Tibial artery (tissue), 4 donors: ENCODE measurements around the gene FCRL6.

Experiments
- DNase-seq, 2 donors: peaks; one replicate each; pipeline ENCODE4 v3.0.0-alpha.2; 2019
- H3K27ac ChIP-seq, 2 donors: fragments of 200-600 bp; sonication (generic) in 1 of 2; 1 replicate in 1 of 2; 2 replicates in 1 of 2; pipeline ENCODE4 v1.5.1; 2018 to 2019; ENCODE audit warnings: mild to moderate bottlenecking in 1 of 2
- H3K27me3 ChIP-seq, 2 donors: fragments of 200-600 bp; sonication (generic) in 1 of 2; one replicate each; pipeline versions ENCODE4 v1.5.1 to v1.6.0; 2016 to 2019
- H3K36me3 ChIP-seq, 3 donors: fragments of 200-600 bp; sonication (generic) in 2 of 3; one replicate each; pipeline ENCODE4 v1.5.1; 2016 to 2019; ENCODE audit warnings: mild to moderate bottlenecking in 2 of 3
- H3K4me1 ChIP-seq, 4 donors: fragments of 200-600 bp; sonication (generic) in 2 of 4; 1 replicate in 3 of 4; 2 replicates in 1 of 4; pipeline ENCODE4 v1.5.1; 2016 to 2019
- H3K4me3 ChIP-seq, 2 donors: fragments of 200-600 bp; sonication (generic) in 1 of 2; 1 replicate in 1 of 2; 2 replicates in 1 of 2; pipeline ENCODE4 v1.5.1; 2018 to 2019; ENCODE audit warnings: mild to moderate bottlenecking in 2 of 2
- H3K9me3 ChIP-seq, 3 donors: fragments of 200-600 bp; sonication (generic) in 1 of 3; one replicate each; pipeline ENCODE4 v1.5.1; 2016 to 2019
- intact Hi-C: fragments of 100-400 bp; cut with DNase I; formaldehyde crosslinking; loops from one replicate; pipeline ENCODE4 v1.15.0; 2023; ENCODE audit warnings: low total_unique reads
- TF ChIP-seq, protein P1 (sequence below), 2 experiments: fragments of 200-600 bp in 1 of 2; fragments of 450-650 bp in 1 of 2; IDR thresholded peaks; one replicate each; pipeline ENCODE4 v1.5.1; 2017 to 2019; ENCODE audit warnings: antibody characterized with exemption in 2 of 2, mild to moderate bottlenecking in 1 of 2, moderate library complexity in 1 of 2

Gene FCRL6

GRCh38 chr1:159771127-159771895 is 30.8 kb upstream of the FCRL6 start:
- intact Hi-C loops, result no loop called here
- Histone ChIP-seq H3K36me3 (no peaks in the 10 kb centered on the region), H3K4me3 (no peak overlapping the region), H3K27ac (no peak overlapping the region), H3K27me3 (peaks cover 0 to 5% of the 10 kb centered on the region in 2 donors), H3K4me1 (no peaks in the 10 kb centered on the region), H3K9me3 (peaks cover 0 to 4% (median 0%) of the 10 kb centered on the region in 3 donors)
- TF ChIP-seq, protein P1, sequence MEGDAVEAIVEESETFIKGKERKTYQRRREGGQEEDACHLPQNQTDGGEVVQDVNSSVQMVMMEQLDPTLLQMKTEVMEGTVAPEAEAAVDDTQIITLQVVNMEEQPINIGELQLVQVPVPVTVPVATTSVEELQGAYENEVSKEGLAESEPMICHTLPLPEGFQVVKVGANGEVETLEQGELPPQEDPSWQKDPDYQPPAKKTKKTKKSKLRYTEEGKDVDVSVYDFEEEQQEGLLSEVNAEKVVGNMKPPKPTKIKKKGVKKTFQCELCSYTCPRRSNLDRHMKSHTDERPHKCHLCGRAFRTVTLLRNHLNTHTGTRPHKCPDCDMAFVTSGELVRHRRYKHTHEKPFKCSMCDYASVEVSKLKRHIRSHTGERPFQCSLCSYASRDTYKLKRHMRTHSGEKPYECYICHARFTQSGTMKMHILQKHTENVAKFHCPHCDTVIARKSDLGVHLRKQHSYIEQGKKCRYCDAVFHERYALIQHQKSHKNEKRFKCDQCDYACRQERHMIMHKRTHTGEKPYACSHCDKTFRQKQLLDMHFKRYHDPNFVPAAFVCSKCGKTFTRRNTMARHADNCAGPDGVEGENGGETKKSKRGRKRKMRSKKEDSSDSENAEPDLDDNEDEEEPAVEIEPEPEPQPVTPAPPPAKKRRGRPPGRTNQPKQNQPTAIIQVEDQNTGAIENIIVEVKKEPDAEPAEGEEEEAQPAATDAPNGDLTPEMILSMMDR (IDR thresholded peaks at IDR 0.05), result no peak
- DNase-seq, result no peak

GRCh38 chr1:159774465-159774864 is 27.7 kb upstream of the FCRL6 start:
- DNase-seq, result no peak
- no peaks in the 10 kb centered on the region for H3K36me3 ChIP-seq
- TF ChIP-seq, protein P1 (IDR thresholded peaks at IDR 0.05), result no peak
- peaks cover 0 to 2% (median 0%) of the 10 kb centered on the region in 4 donors for H3K4me1 ChIP-seq
- H3K27me3 ChIP-seq, result peaks cover 0 to 5% of the 10 kb centered on the region in 2 donors
- intact Hi-C loops, result no loop called here
- H3K27ac ChIP-seq, result no peak overlapping the region
- no peak overlapping the region for H3K4me3 ChIP-seq
- H3K9me3 ChIP-seq, result no peaks in the 10 kb centered on the region

DNA sequence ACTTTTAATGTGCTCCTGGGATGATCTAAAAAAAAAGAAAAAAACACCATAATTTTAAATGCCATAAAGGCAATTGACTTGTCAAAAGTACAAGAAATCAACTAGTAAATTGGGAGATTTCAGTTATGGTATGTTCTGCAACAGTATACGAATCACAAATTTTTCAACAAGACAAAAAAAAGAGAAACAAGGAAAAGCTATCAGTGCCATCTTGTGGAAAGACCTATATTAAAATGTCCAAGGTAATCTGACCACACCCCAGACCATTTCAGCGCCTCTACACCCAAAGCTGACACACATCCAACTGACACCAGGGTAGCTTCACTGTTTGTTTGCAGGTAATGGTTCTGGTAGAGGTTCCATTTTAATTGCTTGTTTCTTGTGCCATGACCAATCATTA is 26.4 kb upstream of the FCRL6 start:
- DNase-seq, result no peak
- intact Hi-C loops, result no loop called here
- no peaks in the 10 kb centered on the region for H3K36me3 ChIP-seq
- no peak overlapping the region for H3K4me3 ChIP-seq
- peaks cover 0 to 5% of the 10 kb centered on the region in 2 donors for H3K27me3 ChIP-seq
- H3K4me1 ChIP-seq, result peaks cover 0 to 8% (median 3%) of the 10 kb centered on the region in 4 donors
- no peaks in the 10 kb centered on the region for H3K9me3 ChIP-seq
- no peak overlapping the region for H3K27ac ChIP-seq
- TF ChIP-seq, protein P1 (IDR thresholded peaks at IDR 0.05), result no peak

DNA sequence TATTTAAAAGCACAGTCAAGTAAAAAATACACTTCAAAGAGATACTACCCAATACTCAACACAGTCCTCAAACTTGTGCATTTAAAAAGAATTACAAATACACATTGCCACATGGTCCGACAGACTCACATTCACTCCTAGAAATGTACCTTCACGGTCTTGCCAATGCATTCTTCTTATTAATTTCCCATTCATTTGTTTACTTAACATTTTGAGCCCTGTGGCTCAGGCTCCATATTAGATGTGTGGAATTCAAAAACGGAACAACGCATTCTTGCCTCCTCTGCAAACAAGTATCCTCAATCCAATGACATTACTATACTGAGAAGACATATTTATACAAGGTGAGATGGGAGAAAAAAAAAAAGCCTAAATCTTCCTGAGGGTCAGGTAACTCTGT is 23.9 kb upstream of the FCRL6 start:
- intact Hi-C loops, result no loop called here
- DNase-seq, result no peak
- Histone ChIP-seq H3K9me3 (no peaks in the 10 kb centered on the region), H3K27ac (no peak overlapping the region), H3K4me3 (no peak overlapping the region), H3K27me3 (peaks cover 0 to 1% of the 10 kb centered on the region in 2 donors), H3K36me3 (no peaks in the 10 kb centered on the region), H3K4me1 (peaks cover 0 to 15% (median 10%) of the 10 kb centered on the region in 4 donors)
- TF ChIP-seq, protein P1 (IDR thresholded peaks at IDR 0.05), result no peak

GRCh38 chr1:159779403-159779851 is 22.7 kb upstream of the FCRL6 start:
- TF ChIP-seq, protein P1 (IDR thresholded peaks at IDR 0.05), result no peak
- peak in 1 of 2 donors; percentile 31 for DNase-seq
- intact Hi-C loops, result no loop called here
- Histone ChIP-seq H3K27ac (peak overlapping the region in 1 of 2 donors; percentile 81), H3K27me3 (no peaks in the 10 kb centered on the region), H3K4me3 (no peak overlapping the region), H3K4me1 (peaks cover 0 to 15% (median 10%) of the 10 kb centered on the region in 4 donors), H3K9me3 (no peaks in the 10 kb centered on the region), H3K36me3 (no peaks in the 10 kb centered on the region)
